Memory B cell (primary cell): Measurements from ENCODE around the gene ELOA.
"Not testable (repeated sequence)": the region's sequence is repeated elsewhere in the genome, so short reads cannot be mapped to it uniquely, and the experiment has no call there.

ENCODE experiments used
- ATAC-seq: fragments of 150-1000 bp; cut with Tn5 transposase; 2 replicates; pipeline ENCODE4 v1.10.0; 2021; ENCODE audit warnings: low read depth, mild to moderate bottlenecking, moderate library complexity
- DNase-seq, 2 donors: peaks; one replicate each; pipeline ENCODE4 v3.0.0; 2022; ENCODE audit warnings: low spot score in 2 of 2
- H3K27ac Mint-ChIP-seq: one replicate; pipeline ENCODE4 v1.8.0; 2022; ENCODE audit warnings: mild to moderate bottlenecking, moderate library complexity, mixed read lengths
- H3K27me3 Mint-ChIP-seq: one replicate; pipeline ENCODE4 v1.8.0; 2022; ENCODE audit warnings: mixed read lengths
- H3K36me3 Mint-ChIP-seq: one replicate; pipeline ENCODE4 v1.8.0; 2022; ENCODE audit warnings: mild to moderate bottlenecking, mixed read lengths
- H3K4me1 Mint-ChIP-seq: one replicate; pipeline ENCODE4 v1.8.0; 2022; ENCODE audit warnings: mixed read lengths
- H3K4me3 Mint-ChIP-seq: one replicate; pipeline ENCODE4 v1.8.0; 2022; ENCODE audit warnings: mild to moderate bottlenecking, moderate library complexity, mixed read lengths
- H3K9me3 Mint-ChIP-seq: one replicate; pipeline ENCODE4 v1.8.0; 2022; ENCODE audit warnings: mixed read lengths

The ELOA gene

DNA sequence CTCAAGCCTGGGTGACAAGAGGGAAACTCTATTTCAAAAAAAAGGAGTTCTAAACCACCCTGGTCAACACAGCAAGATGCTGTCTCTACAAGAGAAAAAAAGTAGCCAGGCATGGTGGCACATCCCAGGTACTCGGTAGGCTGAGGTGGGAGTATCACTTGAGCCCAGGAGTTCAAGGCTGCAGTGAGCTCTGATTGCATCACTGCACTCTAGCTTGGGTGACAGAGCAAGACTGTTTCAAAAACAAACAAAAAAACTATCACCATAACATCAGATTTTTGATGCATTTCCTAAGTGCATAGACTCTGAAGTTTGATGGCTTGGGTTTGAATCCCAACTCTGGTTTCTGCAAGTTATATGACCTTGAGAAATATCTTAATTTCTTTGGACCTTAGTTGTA is 9.6 kb downstream of the ELOA start:
- H3K36me3 Mint-ChIP-seq, result peaks cover 32% of the 10 kb centered on the region
- DNase-seq, result no peak
- ATAC-seq, result no peak
- H3K9me3 Mint-ChIP-seq, result no peaks in the 10 kb centered on the region
- H3K4me1 Mint-ChIP-seq, result peaks cover 16% of the 10 kb centered on the region
- H3K27ac Mint-ChIP-seq, result no peak overlapping the region
- no peak overlapping the region for H3K4me3 Mint-ChIP-seq
- no peaks in the 10 kb centered on the region for H3K27me3 Mint-ChIP-seq

DNA sequence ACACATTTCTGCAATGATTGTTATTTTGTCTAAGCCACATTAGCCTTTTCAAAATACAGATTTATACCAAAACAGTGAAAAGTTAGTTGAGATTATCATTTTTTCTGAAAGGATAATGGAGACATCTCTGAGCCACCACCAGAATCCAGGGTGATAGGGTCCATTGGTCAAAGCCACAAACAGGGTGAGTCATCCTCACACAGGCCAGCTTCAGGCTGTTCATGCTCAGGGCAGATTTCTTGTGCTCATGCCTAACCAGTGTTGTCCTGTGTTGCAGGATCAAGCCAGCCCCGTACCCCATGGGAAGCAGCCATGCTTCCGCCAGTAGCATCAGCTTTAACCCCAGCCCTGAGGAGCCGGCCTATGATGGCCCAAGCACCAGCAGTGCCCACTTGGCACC is 13.4 kb downstream of the ELOA start:
- ATAC-seq, result no peak
- no peak overlapping the region for H3K27ac Mint-ChIP-seq
- H3K4me3 Mint-ChIP-seq, result no peak overlapping the region
- DNase-seq, result no peak
- no peaks in the 10 kb centered on the region for H3K9me3 Mint-ChIP-seq
- no peaks in the 10 kb centered on the region for H3K27me3 Mint-ChIP-seq
- H3K4me1 Mint-ChIP-seq, result peaks cover 4% of the 10 kb centered on the region
- peaks cover 30% of the 10 kb centered on the region for H3K36me3 Mint-ChIP-seq

DNA sequence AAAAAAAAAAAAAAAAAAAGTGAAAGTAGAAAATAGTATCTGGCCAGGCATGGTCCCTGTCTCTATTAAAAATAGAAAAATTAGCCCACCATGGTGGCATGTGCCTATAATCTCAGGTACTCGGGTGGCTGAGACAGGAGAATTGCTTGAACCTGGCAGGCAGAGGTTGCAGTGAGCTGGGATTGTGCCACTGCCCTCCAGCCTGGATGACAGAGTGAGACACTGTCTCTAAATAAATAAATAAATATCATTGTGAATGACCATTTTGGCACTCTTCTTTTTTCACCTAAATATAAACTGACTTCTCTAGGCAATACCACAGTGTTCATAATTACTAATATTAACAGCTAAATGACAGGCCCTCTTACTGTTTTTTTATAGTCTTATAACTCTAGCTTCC is 14.5 kb downstream of the ELOA start:
- H3K9me3 Mint-ChIP-seq, result no peaks in the 10 kb centered on the region
- ATAC-seq, result no peak
- H3K4me1 Mint-ChIP-seq, result peaks cover 4% of the 10 kb centered on the region
- H3K27me3 Mint-ChIP-seq, result no peaks in the 10 kb centered on the region
- H3K4me3 Mint-ChIP-seq, result no peak overlapping the region
- DNase-seq, result no peak
- peaks cover 30% of the 10 kb centered on the region for H3K36me3 Mint-ChIP-seq
- no peak overlapping the region for H3K27ac Mint-ChIP-seq

DNA sequence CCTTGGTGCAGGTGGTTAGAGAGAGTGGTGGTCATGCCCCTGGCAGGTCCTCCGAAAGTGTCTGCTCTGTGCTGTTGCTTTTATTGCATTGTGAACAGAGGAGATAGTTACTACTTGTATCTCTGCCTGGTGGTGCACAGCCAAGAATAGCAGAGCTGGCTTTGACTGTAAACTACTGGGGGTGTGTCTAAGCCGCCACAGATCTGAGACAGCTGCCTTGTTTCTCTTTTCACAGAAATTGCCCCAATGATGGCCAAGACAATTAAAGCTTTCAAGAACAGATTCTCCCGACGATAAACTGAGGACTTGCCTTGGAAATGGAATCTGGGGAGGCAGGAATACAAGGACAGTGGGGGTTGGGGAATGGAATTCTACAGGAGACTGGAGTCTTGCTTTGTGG is 16.0 kb downstream of the ELOA start:
- Mint-ChIP-seq H3K36me3 (peaks cover 20% of the 10 kb centered on the region), H3K4me1 (peaks cover 4% of the 10 kb centered on the region), H3K27me3 (no peaks in the 10 kb centered on the region), H3K4me3 (no peak overlapping the region), H3K9me3 (no peaks in the 10 kb centered on the region), H3K27ac (no peak overlapping the region)
- DNase-seq, result no peak
- no peak for ATAC-seq

DNA sequence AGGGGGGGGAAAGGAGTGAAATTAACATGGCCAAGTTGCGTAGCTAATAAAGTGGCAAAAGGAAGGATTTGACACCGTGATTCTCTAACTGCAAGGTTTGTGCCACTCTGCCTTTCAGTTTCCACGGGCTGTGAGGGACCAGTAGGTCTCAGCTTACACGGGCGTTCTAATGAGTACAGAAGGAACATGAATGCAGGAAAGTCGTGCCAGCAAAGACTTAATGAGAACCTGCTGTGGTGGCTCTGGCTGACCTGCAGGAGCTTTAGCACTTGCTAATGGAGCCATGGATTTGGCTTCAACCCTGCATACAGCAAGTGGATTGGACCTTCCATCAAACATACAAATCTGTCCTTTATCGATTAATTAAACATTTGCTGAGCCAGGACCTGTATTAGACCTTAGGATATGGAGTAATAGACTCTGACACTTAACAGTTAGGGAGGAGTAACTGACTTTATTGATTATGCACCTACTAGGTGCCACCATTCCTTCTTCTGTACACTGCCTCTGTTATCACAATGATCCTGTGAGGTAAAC is 19.8 kb downstream of the ELOA start:
- Mint-ChIP-seq H3K27me3 (no peaks in the 10 kb centered on the region), H3K9me3 (no peaks in the 10 kb centered on the region), H3K36me3 (peaks cover 11% of the 10 kb centered on the region), H3K4me3 (no peak overlapping the region), H3K4me1 (peaks cover 4% of the 10 kb centered on the region), H3K27ac (no peak overlapping the region)
- ATAC-seq, result no peak
- no peak for DNase-seq

DNA sequence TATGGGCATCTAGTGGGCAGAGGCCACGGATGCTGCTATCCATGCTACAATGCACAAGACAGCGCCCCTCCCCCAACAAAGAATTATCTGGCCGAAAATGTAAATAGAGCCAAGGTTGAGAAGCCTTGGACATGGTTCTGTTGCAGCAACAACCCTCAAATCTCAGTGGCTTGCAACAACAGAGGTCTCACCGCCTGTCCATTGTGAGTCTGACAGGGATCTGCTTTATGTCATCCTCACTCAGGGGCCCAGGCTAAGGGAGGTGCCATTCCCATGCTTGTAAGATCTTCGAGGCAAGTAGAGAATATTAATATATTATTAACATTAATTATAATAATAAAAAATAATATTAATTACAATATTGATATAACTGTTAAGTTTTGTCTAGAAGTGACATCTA is 25.5 kb downstream of the ELOA start:
- Mint-ChIP-seq H3K4me1 (peaks cover 2% of the 10 kb centered on the region), H3K4me3 (no peak overlapping the region), H3K36me3 (peaks cover 2% of the 10 kb centered on the region), H3K27ac (no peak overlapping the region), H3K9me3 (no peaks in the 10 kb centered on the region), H3K27me3 (no peaks in the 10 kb centered on the region)
- ATAC-seq, result no peak
- DNase-seq, result no peak

DNA sequence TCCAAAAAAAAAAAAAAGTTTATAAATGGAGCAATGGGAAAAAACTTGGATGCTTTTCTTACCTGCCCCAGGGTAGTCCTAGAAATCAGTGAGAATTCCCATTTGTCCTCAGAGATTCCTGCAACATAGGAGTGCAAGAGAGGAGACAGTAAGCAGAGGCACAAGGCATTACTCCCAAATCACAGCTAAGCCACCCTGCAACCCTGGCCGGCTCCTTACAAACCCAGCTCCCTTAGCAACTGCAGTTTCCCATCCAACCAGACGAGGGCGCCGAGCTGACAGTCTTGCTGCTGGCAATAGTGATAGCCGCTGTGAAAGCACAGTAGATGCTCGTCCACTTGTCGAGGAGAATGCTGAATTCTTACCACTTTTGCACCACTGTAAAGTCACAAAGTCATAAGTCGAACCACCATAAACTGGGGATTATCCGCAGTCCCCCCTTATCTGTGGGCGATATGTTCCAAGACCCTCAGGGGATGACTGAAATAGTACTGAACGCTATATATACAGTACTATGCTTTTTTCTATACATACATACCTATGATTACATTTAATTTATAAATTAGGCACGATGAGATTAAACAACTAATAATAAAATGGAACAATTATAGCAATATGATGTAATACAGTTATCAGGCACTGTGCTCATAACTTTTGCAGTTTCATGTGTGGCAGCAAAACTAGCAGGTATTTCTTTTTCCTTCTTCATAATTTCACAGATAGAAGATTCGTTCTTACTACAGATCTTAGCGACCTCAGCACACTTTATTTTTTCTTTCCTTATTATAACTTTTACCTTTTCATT is 29.0 kb downstream of the ELOA start:
- Mint-ChIP-seq H3K9me3 (no peaks in the 10 kb centered on the region), H3K27me3 (no peaks in the 10 kb centered on the region), H3K4me1 (peaks cover 2% of the 10 kb centered on the region), H3K36me3 (no peaks in the 10 kb centered on the region), H3K27ac (no peak overlapping the region), H3K4me3 (no peak overlapping the region)
- ATAC-seq (peak; percentile 94), DNase-seq (peak; percentile 84 to 89)

DNA sequence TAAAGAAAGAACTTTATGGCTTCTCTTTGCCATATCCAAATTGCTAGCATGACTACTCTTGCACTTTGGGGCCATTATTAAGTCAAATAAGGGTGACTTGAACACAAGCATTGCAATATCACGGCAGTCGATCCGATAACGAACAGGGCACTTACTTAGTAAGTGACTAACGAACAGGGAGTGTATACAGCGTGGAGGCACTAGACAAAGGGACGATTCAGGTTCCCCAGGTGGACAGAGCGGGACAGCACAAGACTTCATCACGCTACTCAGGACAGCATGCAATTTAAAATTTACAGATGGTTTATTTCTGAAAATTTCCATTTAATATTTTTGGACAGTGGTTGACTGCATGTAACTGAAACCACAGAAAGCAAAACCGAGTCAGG is 29.6 kb downstream of the ELOA start:
- Mint-ChIP-seq H3K36me3 (no peaks in the 10 kb centered on the region), H3K4me3 (no peak overlapping the region), H3K4me1 (peaks cover 2% of the 10 kb centered on the region), H3K27ac (no peak overlapping the region), H3K27me3 (no peaks in the 10 kb centered on the region), H3K9me3 (no peaks in the 10 kb centered on the region)
- DNase-seq (no peak), ATAC-seq (no peak)

DNA sequence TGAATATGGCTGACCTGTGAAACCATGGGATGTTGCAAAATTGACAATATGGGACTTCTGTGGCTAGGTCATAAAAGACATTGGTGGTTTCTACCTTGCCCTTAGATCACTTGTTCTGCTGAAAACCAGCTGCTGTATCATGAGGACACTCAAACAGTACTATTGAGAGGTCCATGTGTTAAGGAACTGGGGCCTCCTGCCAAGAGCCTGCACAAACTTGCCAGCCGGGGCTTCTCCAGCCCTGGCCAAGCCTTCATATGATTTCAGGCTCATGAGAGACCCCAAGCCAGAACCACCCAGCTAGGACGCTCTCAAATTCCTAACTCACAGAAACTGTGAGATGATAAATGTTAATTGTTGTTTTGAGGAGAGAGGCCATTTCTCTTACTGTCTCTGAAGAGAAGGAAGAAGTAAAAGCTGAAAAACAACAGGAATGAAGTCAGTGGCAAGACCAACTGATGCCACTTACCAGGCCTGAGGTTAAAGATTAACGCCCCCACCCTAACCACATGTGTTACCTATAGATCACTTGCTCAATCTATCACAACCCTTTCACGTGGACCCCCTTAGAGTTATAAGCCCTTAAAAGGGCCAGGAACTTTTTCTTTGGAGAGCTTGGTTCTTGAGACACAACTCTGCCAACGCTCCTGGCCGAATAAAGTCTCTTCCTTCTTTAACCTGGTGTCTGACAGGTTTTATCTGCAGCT is 31.1 kb downstream of the ELOA start:
- Mint-ChIP-seq H3K4me3 (no peak overlapping the region), H3K4me1 (peaks cover 7% of the 10 kb centered on the region), H3K27ac (no peak overlapping the region), H3K27me3 (no peaks in the 10 kb centered on the region), H3K9me3 (no peaks in the 10 kb centered on the region), H3K36me3 (no peaks in the 10 kb centered on the region)
- DNase-seq (no peak), ATAC-seq (no peak)

DNA sequence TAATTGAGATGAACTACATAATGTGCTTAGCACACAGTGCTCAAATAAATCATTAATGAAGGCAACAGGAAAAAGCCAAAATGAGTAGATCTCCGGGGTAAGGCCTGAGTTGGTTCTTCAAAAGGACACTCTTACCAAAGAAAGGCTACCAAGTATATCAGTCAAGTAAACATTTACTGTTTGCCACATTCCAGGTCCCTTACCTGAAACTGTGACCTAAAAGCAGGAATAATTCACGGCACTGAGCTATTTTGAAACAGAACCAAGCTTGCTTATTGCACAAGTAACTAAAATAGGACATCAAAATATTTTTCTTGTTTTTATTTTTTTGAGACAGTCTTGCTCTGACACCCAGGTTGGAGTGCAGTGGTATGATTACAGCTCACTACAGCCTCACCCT is 32.9 kb downstream of the ELOA start:
- peaks cover 2% of the 10 kb centered on the region for H3K36me3 Mint-ChIP-seq
- H3K9me3 Mint-ChIP-seq, result no peaks in the 10 kb centered on the region
- ATAC-seq (no peak), DNase-seq (no peak)
- H3K4me3 Mint-ChIP-seq, result no peak overlapping the region
- H3K4me1 Mint-ChIP-seq, result peaks cover 15% of the 10 kb centered on the region
- H3K27me3 Mint-ChIP-seq, result no peaks in the 10 kb centered on the region
- no peak overlapping the region for H3K27ac Mint-ChIP-seq

DNA sequence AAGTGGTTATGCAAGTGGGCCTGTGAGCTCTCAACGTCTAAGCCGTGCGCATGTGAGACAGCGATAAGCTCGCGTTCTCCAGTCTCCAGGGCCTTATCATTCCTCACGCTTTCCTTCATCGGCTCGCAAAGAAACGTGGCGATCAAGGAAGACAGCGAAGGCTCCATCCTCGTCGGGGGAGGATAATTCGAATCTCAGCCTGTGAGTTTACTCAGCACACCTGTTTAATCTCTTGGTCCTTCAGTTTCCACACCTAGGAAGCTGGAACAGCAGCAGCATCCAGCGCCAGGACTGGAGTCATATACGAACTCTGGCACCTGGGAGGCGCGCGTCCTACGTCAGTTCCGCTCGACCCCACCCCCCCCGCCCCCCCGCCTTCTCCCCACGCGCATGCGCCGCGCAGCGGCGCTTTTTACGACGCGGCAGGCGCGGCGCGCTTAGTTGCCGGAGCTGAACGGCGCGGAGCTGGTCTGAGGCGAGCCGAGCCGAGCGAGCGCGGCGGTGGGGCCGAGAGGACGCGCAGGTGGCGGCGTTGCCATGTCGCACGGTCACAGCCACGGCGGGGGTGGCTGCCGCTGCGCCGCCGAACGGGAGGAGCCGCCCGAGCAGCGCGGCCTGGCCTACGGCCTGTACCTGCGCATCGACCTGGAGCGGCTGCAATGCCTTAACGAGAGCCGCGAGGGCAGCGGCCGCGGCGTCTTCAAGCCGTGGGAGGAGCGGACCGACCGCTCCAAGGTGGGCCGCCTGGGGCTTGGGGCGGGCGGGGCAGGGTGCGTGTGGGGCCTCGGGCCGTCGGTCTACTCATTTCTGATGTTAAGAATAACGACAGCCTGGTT is 34.9 kb downstream of the ELOA start, which contains the start of gene PITHD1:
Gene PITHD1, plus strand, starts transcription at position 440 of the 836 bp plus-strand sequence. Its CDS starts 98 bp downstream, at position 538.
- ATAC-seq (peak; percentile 87), DNase-seq (peak; percentile 77 to 79)
- Mint-ChIP-seq H3K4me1 (peaks cover 15% of the 10 kb centered on the region), H3K27me3 (no peaks in the 10 kb centered on the region), H3K36me3 (peaks cover 4% of the 10 kb centered on the region), H3K27ac (peak within 1 kb of the TSS; percentile 96), H3K4me3 (peak within 1 kb of the TSS; percentile 93), H3K9me3 (no peaks in the 10 kb centered on the region)

DNA sequence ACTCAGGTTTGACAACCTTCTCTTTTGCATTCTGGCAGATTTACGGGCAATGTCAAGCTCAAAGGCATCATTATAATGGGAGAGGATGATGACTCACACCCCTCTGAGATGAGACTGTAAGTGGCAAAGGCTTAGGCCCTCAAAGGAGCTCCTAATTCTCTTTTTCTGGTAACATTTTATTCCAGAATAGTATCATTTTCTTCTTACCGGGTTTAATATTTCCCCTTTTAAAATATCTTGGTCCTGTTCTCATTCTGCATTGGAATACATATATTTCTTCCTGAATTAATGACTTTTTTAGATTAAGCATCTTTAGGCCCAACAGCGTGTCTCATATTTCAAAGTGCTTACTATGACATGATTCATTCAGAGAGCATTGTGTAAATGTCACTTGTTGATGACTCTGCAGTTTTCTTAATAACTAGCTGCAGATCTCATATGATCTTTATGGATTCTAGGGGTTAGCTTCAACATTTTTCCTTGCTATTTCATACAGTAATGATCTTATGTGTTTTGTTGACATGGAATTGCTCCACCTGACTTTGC is 36.6 kb downstream of the ELOA start:
- H3K36me3 Mint-ChIP-seq, result peaks cover 7% of the 10 kb centered on the region
- no peaks in the 10 kb centered on the region for H3K27me3 Mint-ChIP-seq
- H3K9me3 Mint-ChIP-seq, result no peaks in the 10 kb centered on the region
- peak overlapping the region; percentile 93 for H3K4me3 Mint-ChIP-seq
- H3K4me1 Mint-ChIP-seq, result peaks cover 15% of the 10 kb centered on the region
- H3K27ac Mint-ChIP-seq, result no peak overlapping the region
- DNase-seq (no peak), ATAC-seq (no peak)

DNA sequence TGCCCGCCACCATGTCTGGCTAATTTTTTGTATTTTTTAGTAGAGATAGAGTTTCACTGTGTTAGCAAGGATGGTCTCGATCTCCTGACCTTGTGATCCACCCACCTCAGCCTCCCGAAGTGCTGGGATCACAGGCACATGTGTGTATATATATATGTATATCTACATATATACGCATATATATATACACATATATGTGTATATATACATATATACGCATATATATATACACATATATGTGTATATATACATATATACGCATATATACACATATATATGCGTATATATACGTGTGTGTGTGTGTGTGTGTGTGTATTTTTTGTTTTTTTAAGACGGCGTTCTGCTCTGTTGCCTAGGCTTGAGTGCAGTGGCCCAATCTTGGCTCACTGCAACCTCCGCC is 39.9 kb downstream of the ELOA start:
- not testable (repeated sequence) for H3K27ac Mint-ChIP-seq, H3K4me3 Mint-ChIP-seq, H3K9me3 Mint-ChIP-seq, DNase-seq, ATAC-seq, H3K27me3 Mint-ChIP-seq
- Mint-ChIP-seq H3K36me3 (peaks cover 25% of the 10 kb centered on the region), H3K4me1 (peaks cover 15% of the 10 kb centered on the region)
